ENCODE data around the gene EIPR1. TPM values are rescaled to one million over a fixed set of nuclear protein-coding genes. Genes with fewer than 3 reads are reported as not detected.

Gene EIPR1
- total RNA-seq, 1 donor from 2014 or later, result 27.2 TPM

DNA sequence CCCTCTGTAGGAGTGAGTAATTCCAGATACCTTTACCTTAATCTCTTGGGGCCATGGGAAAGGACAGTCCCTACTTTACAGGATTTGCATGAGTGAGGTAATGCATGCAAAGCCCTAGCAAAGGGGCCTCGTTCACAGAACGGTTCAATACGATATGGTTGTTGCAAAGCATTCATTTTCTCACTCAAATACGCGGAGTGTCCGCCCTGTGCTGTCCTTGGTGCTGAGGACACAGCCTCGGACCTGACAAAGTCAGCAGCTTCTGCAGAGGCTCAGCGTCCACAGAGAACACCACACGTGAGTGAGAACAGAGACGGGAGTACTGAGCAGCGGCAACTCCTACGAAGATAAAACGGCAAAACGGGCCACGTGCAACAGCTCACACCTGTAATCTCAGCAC lies 125.7 kb downstream of the EIPR1 start:
- DNase-seq (ENCODE audit: low read depth in 2 of 2), result no peak

DNA sequence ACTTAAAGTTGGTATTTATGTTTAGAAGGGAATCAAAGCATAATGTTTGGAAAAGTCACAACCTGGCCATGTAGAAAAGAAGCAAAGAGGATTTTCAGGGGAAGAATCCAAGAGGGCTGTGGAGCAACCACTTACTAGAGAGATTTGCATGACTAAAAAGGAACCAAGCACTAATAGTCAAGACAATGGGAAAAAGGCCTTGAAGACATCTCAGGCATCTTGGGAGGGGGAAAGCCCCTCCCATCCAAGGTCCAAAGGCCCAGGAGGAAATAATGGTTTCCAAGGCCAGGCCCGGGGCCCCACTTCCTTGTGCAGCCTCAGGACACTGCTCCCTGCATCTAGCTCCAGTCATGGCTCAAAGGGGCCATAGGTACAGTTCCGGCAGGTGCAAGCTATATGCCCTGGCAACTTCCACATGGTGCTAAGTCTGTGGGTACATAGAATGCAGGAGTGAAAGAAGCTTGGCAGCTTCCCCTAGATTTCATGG lies 128.1 kb downstream of the EIPR1 start:
- no peak for DNase-seq (ENCODE audit: low read depth in 2 of 2)

GRCh38 chr2:3248754-3249475 lies 128.7 kb downstream of the EIPR1 start:
- no peak for DNase-seq (ENCODE audit: low read depth in 2 of 2)

DNA sequence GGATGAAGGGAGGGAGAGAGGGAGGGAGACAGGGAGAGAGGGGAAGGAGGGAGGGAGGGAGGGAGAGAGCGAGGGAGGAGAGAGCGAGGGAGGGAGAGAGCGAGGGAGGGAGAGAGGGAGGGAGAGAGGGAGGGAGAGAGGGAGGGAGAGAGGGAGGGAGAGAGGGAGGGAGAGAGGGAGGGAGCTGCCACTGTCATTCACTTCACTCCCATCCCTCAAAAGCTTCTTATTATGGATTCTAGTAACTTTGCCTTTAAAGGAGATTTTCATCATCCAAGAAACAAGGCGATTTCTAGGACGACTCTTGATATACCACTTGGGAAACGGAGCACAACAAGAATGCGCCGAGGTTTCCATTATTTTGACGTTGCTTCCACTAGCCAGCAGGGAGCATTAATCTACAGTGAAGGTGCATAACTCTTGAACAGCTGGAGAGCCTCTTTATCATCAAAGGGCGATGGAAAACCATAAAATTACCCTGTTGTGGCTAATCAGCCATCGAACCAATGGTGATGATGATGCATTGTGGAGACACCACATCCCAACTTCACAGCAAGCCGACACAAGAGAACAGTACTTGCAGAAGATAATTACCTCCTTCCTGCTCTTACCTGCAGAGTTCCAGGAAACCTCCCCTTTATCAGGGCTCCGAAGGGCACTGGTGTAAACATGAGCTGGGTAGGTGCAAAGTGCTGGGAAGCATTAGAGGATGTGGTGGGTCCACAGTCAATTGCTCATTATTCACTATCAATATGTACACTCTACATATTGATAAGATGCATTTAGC lies 130.5 kb downstream of the EIPR1 start:
- no peak for DNase-seq (ENCODE audit: low read depth in 2 of 2)

DNA sequence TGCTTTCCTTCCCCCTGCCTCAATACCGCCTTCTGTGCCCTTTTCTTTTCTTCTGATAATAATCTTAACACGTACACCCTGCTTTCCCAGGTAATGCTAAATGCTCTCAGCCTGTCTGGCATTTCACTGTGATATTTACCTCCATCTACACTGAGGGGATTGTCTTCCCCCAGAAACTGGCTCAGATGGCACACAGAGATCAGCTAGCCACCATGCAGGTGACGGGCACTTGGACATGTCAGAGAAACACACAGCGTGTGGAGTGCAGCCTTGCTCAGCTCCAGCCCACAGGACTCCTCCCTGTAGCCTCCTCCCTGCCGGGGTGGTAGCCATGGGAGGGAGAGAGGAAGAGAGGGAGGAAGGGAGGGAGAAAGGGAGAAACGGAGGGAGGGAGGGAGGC lies 131.2 kb downstream of the EIPR1 start:
- DNase-seq (ENCODE audit: low read depth in 2 of 2), result no peak

DNA sequence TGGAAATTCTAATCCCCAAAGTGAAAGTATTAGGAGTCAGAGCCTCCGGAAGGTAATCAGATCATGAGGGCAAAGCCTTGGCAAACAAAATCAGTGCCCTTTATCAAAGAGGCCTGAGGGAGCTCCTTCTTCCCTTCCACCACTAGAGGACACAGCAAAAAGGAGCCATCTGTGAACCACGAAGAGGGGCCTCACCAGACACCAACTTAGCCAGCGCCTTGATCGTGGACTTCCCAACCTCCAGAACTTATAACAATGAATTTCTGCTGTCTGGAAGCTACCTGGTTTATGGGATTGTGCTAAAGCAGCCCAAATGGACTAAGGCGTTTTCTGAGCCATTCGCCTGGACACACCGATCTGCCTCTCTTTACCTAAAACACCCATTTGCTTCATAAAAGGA lies 133.1 kb downstream of the EIPR1 start:
- DNase-seq (ENCODE audit: low read depth in 2 of 2), result no peak

DNA sequence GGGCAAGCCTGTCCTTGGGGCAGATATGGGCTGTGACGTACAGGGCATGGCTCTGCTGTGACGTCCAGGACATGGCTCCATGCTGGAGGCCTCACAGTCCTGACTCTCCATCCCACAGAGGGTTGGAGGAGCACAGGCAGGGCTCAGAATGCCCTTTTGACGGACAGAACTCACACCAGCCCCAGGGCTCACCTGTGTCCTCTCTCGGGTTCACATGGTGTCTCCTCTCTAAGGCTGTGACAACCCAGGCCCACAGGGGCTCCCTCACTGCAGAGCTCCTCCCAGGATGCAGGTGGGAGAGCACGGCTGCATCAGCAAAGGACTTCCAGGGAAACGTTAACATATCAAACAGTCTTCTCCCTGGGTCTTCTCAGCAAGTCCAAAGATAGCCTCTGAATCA lies 133.8 kb downstream of the EIPR1 start:
- DNase-seq (ENCODE audit: low read depth in 2 of 2), result no peak

- DNase-seq (ENCODE audit: low read depth in 2 of 2), result peak in 1 of 2 donors; percentile 15
Observed at GRCh38 chr2:3242747-3243369, 134.8 kb downstream of the EIPR1 start.

- DNase-seq (ENCODE audit: low read depth in 2 of 2), result no peak
Observed at GRCh38 chr2:3241971-3242746, 135.5 kb downstream of the EIPR1 start.

DNA sequence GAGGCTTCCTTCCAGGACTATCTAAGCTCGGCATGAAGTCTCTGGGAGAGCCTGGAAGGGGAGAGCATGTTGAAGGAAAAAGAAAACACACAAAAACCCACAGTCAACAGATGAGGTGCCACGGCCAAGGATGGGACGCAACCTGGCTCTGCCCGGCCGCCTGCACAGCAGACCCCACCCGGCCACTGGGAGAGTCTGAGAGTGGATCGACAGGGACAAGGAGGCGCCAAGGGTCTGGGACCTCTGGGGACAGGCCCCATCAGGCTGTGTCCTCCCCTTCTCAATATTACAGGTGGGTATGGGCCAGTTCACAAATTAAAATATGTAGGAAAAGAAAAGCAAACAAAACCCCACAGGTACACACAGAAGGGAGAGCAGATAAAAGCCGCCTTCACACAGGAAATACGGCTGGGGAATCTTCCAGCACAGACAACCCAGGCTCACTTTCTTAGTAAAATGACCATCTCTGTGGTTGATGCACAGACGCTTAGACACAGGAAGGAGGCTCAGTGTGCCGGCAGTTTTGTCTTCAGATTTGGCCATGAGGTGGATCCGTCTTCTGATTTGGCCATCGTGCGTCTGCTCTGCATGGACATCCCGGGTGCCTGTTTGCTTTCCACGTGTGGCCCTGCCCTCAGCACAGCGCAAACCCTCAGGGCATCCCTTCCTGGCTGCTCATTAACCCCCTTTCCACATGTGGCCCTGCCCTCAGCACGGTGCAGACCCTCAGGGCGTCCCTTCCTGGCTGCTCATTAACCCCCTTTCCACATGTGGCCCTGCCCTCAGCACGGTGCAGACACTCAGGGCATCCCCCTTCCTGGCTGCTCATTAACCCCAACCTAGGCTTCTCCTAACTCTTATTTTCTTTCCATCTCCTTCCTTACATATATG lies 138.4 kb downstream of the EIPR1 start:
- no peak for DNase-seq (ENCODE audit: low read depth in 2 of 2)

- no peak for DNase-seq (ENCODE audit: low read depth in 2 of 2)
Observed at GRCh38 chr2:3236300-3237045, 141.1 kb downstream of the EIPR1 start.

GRCh38 chr2:3233877-3234276 lies 143.7 kb downstream of the EIPR1 start:
- DNase-seq (ENCODE audit: low read depth in 2 of 2), result no peak

DNA sequence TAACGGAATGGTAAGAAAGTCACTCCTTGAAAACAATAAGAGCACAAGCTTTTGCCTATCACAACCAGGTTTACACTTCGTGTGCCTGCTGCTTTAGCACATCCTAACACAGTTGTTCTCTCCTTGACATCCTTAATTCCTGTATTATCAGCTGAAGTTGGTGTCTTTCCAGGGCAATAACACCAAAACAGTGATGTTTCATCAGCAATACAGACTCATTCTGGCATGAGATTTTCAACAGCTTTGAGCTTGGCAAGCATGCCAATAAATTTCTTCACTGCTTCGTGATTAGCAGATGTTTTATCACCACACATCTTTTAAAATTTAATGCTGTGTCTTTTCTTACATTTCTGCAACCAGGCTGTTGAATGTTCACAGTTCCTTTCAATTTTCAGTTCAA lies 148.4 kb downstream of the EIPR1 start:
- DNase-seq (ENCODE audit: low read depth in 2 of 2), result no peak

DNA sequence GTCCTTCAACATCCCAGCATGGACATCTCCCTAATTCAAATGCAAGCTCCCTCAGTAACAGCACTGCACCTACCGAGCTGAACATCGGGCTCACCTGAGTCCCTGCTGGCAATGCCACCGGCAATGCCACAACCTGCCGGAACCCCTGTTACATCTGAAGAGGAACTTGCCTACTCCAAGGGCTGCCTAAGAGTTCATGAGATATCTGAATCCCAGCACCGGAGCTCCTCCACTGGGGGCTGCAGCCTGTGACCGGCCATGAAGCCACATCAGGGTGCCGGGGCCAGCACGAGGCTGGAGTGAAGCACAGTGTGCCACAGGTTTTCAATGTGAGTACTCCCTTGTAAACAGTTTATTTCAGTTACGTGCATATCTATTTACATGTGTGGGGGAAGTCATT lies 152.9 kb downstream of the EIPR1 start:
- no peak for DNase-seq (ENCODE audit: low read depth in 2 of 2)

GRCh38 chr2:3223080-3223923 lies 154.3 kb downstream of the EIPR1 start:
- DNase-seq (ENCODE audit: low read depth in 2 of 2), result peak; percentile 47 to 93

DNA sequence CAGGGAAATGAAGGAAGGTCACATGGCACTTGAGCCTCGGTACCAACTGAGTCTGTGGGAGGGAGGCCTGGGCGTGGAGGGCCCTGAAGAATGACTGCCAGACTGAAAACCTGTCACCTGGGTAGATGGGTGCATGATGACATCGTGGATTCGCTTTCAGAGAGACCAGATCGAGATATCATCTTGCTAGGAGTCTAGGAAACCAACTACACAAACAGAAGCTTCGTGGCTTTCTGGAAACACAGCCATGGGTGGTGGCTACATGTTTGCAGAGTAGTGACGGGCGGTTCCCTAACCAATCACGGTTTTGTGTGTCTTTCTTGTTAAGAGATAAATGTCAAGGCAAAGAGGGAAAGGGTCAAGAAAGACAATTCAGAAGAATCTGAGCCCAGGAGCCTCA lies 155.0 kb downstream of the EIPR1 start:
- DNase-seq (ENCODE audit: low read depth in 2 of 2), result peak in 1 of 2 donors; percentile 23

DNA sequence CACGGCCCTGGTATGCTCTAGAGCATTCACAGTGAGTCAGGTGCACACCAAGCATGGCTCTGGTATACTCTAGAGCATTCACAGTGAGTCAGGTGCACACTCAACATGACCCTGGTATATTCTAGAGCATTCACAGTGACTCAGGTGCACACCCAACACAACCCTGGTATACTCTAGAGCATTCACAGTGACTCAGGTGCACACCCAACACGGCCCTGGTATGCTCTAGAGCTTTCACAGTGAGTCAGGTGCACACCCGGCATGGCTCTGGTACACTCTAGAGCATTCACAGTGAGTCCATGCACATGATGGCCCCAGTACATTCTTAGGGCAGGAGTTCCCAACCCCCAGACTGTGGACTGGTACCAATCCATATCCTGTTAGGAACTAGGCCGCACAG lies 158.1 kb downstream of the EIPR1 start:
- no peak for DNase-seq (ENCODE audit: low read depth in 2 of 2)

DNA sequence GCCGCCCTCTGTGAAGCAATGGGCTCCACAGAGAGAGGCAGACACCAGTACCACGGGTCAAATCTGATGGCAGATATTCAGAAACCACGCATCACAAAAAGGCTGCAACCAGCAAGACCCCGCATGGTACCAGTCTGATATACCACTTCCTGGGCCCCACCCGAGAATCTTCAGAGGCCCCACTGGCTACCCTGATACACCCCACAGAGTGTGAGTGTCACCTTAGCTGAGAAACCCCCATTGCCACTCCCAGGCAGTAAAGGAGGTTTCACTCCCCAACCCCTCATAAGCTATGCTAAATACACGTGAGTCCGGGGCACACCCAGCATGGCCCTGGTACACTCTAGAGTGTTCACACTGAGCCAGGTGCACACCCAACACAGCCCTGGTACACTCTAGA lies 160.0 kb downstream of the EIPR1 start:
- no peak for DNase-seq (ENCODE audit: low read depth in 2 of 2)
